A673 (cell line): ENCODE data around the gene WDHD1.

ENCODE experiments used
- CTCF ChIP-seq: fragments of 300-800, 200-600 bp; sonication (generic); conservative IDR thresholded peaks from 2 replicates; pipeline ENCODE4 v1.5.1; 2017; ENCODE audit warnings: low read depth, mild to moderate bottlenecking, antibody characterized with exemption, low read length, moderate library complexity, mixed read lengths
- EZH2 ChIP-seq: fragments of 200-600 bp; sonication (generic); IDR thresholded peaks from 2 replicates; pipeline ENCODE4 v1.6.1; 2017; ENCODE audit warnings: borderline replicate concordance, low read depth, mild to moderate bottlenecking, mixed read lengths, antibody characterized with exemption, low read length; ENCODE audit not compliant: poor library complexity, severe bottlenecking

GRCh38 chr14:54933006-54933405, 93.9 kb downstream of the WDHD1 start:
- TF ChIP-seq CTCF (no peak), EZH2 (no peak)
